ENCODE results near the gene ZDHHC18.

The ZDHHC18 gene

GRCh38 chr1:26826261-26827105 lies at the start of gene ZDHHC18:
Gene ZDHHC18 (plus strand): TSS chr1:26826688. CDS start chr1:26826805, 117 bp downstream.
- DNase-seq, result peak; percentile 82

GRCh38 chr1:26779098-26779668 lies 47.3 kb upstream of the ZDHHC18 start:
- no peak for DNase-seq

- DNase-seq, result no peak
Measured at GRCh38 chr1:26780344-26780957, 46.0 kb upstream of the ZDHHC18 start.

- DNase-seq, result no peak
Measured at GRCh38 chr1:26781206-26781825, 45.2 kb upstream of the ZDHHC18 start.

GRCh38 chr1:26782521-26783212 lies 43.8 kb upstream of the ZDHHC18 start:
- DNase-seq, result no peak

GRCh38 chr1:26783646-26784022 lies 42.9 kb upstream of the ZDHHC18 start:
- no peak for DNase-seq

GRCh38 chr1:26784023-26784871 lies 42.2 kb upstream of the ZDHHC18 start:
- peak; percentile 35 for DNase-seq

GRCh38 chr1:26784886-26785285 lies 41.6 kb upstream of the ZDHHC18 start:
- DNase-seq, result no peak

GRCh38 chr1:26785611-26786436 lies 40.7 kb upstream of the ZDHHC18 start:
- peak; percentile 69 for DNase-seq

GRCh38 chr1:26786437-26787380 lies 39.8 kb upstream of the ZDHHC18 start:
- peak; percentile 32 for DNase-seq

- peak; percentile 61 for DNase-seq
Measured at GRCh38 chr1:26787381-26787705, 39.1 kb upstream of the ZDHHC18 start.

GRCh38 chr1:26787706-26788514 lies 38.6 kb upstream of the ZDHHC18 start, which contains the start of gene PIGV:
Gene PIGV (plus strand): TSS chr1:26787950. CDS start chr1:26790816, 2,866 bp downstream.
- DNase-seq, result peak; percentile 93

- peak; percentile 21 for DNase-seq
Measured at GRCh38 chr1:26788515-26788785, 38.0 kb upstream of the ZDHHC18 start.

GRCh38 chr1:26788836-26789611 lies 37.5 kb upstream of the ZDHHC18 start:
- DNase-seq, result peak; percentile 90

GRCh38 chr1:26789612-26789865 lies 36.9 kb upstream of the ZDHHC18 start:
- no peak for DNase-seq

GRCh38 chr1:26789931-26790330 lies 36.6 kb upstream of the ZDHHC18 start:
- DNase-seq, result no peak

- no peak for DNase-seq
Measured at GRCh38 chr1:26790551-26790953, 35.9 kb upstream of the ZDHHC18 start.

- peak; percentile 28 for DNase-seq
Measured at GRCh38 chr1:26791148-26791547, 35.3 kb upstream of the ZDHHC18 start.

GRCh38 chr1:26791626-26792025 lies 34.9 kb upstream of the ZDHHC18 start:
- DNase-seq, result no peak
